SK-N-SH (cell line): Measurements from ENCODE around the gene CSKMT. TPM values are rescaled to one million over a fixed set of nuclear protein-coding genes. Genes with fewer than 3 reads are reported as not detected.

ENCODE experiments used
- CTCF ChIA-PET: fragments of 300-600, 350-600 bp; formaldehyde crosslinking; extraction: SDS; loops from one replicate; lab custom pipeline; 2021; lab: Yijun Ruan, JAX
- POLR2A ChIA-PET: fragments of 350-600 bp; sonication (Branson Sonifier 250); formaldehyde crosslinking; extraction: SDS; loops from one replicate; lab custom pipeline; 2020; ENCODE audit warnings: antibody characterized with exemption, inconsistent platforms; lab: Yijun Ruan, JAX
- DNase-seq: peaks from one replicate; pipeline ENCODE4 v3.0.0; 2012
- H2AFZ ChIP-seq: fragments of 200-600 bp; sonication (generic); 2 replicates; pipeline ENCODE4 v1.8.1; 2016; ENCODE audit warnings: antibody characterized with exemption, mild to moderate bottlenecking, low read depth
- H3F3A ChIP-seq: fragments of 200-600 bp; sonication (generic); replicated peaks from 2 replicates; pipeline ENCODE3; 2016; ENCODE audit warnings: antibody characterized with exemption, mild to moderate bottlenecking; ENCODE audit not compliant: insufficient read depth
- H3K27ac ChIP-seq, 2 experiments: fragments of 200-500 bp in 1 of 2; fragments of 200-600 bp in 1 of 2; sonication (Bioruptor generic) in 1 of 2; sonication (generic), shearing (Covaris generic) in 1 of 2; 2 replicates each; pipeline versions ENCODE4 v1.5.1 to v1.6.1; 2014 to 2016; ENCODE audit warnings: low read depth in 2 of 2, inconsistent platforms in 1 of 2, low read length in 1 of 2, mild to moderate bottlenecking in 1 of 2, mixed read lengths in 1 of 2
- H3K27me3 ChIP-seq: fragments of 200-600 bp; sonication (generic), shearing (Covaris generic); 2 replicates; pipeline ENCODE4 v1.6.1; 2016; ENCODE audit warnings: mixed run types; ENCODE audit not compliant: insufficient read depth
- H3K36me3 ChIP-seq, 2 experiments: fragments of 200-500 bp in 1 of 2; fragments of 200-600 bp in 1 of 2; sonication (Bioruptor generic) in 1 of 2; sonication (generic) in 1 of 2; replicated peaks in 1 of 2; 2 replicates each; pipeline versions ENCODE3 to v1.5.1; 2014 to 2016; ENCODE audit warnings: low read length in 1 of 2, mild to moderate bottlenecking in 1 of 2; ENCODE audit not compliant: insufficient read depth in 2 of 2, control insufficient read depth in 1 of 2
- H3K4me1 ChIP-seq, 2 experiments: fragments of 200-500 bp in 1 of 2; fragments of 200-600 bp in 1 of 2; sonication (Bioruptor generic) in 1 of 2; sonication (generic), shearing (Covaris generic) in 1 of 2; 2 replicates each; pipeline versions ENCODE4 v1.5.1 to v1.6.1; 2014 to 2016; ENCODE audit warnings: low read depth in 1 of 2, low read length in 1 of 2, mixed run types in 1 of 2; ENCODE audit not compliant: insufficient read depth in 2 of 2, control insufficient read depth in 1 of 2
- H3K4me2 ChIP-seq: fragments of 200-600 bp; sonication (generic), shearing (Covaris generic); 2 replicates; pipeline ENCODE4 v1.6.1; 2017; ENCODE audit warnings: mixed run types
- H3K4me3 ChIP-seq, 2 experiments: fragments of 200-500 bp in 1 of 2; fragments of 200-600 bp in 1 of 2; sonication (Bioruptor generic) in 1 of 2; sonication (generic), shearing (Covaris generic) in 1 of 2; 2 replicates each; pipeline versions ENCODE4 v1.5.1 to v1.8.1; 2014 to 2016; ENCODE audit warnings: low read depth in 2 of 2, inconsistent platforms in 1 of 2, low read length in 1 of 2, mild to moderate bottlenecking in 1 of 2, mixed read lengths in 1 of 2, moderate library complexity in 1 of 2
- H3K79me2 ChIP-seq: fragments of 200-600 bp; sonication (generic); 2 replicates; pipeline ENCODE4 v1.8.1; 2017; ENCODE audit warnings: mild to moderate bottlenecking; ENCODE audit not compliant: insufficient read depth
- H3K9ac ChIP-seq: fragments of 200-600 bp; sonication (generic); 2 replicates; pipeline ENCODE4 v1.6.1; 2017; ENCODE audit warnings: mixed run types
- H3K9me2 ChIP-seq: fragments of 200-600 bp; sonication (generic); 2 replicates; pipeline ENCODE4 v1.6.1; 2017; ENCODE audit warnings: mixed run types
- H3K9me3 ChIP-seq: fragments of 200-600 bp; sonication (generic); 2 replicates; pipeline ENCODE4 v1.6.1; 2017; ENCODE audit warnings: mixed run types, mild to moderate bottlenecking, moderate library complexity
- H4K20me1 ChIP-seq: fragments of 200-600 bp; sonication (generic); 2 replicates; pipeline ENCODE4 v1.6.1; 2017; ENCODE audit warnings: mild to moderate bottlenecking, mixed run types; ENCODE audit not compliant: insufficient read depth
- CHD2 ChIP-seq: fragments of 150-350 bp; IDR thresholded peaks from 2 replicates; pipeline ENCODE4 v1.6.1; 2018; ENCODE audit warnings: low read length; ENCODE audit not compliant: partially characterized antibody
- IRF3 ChIP-seq: fragments of 150-350 bp; IDR thresholded peaks from 2 replicates; pipeline ENCODE4 v1.6.1; 2016; ENCODE audit warnings: mild to moderate bottlenecking, low read depth, low read length
- MEF2A ChIP-seq: IDR thresholded peaks from 2 replicates; pipeline ENCODE4 v1.4.0; 2012; ENCODE audit warnings: low read depth, borderline replicate concordance
- NFIC ChIP-seq: IDR thresholded peaks from 2 replicates; pipeline ENCODE4 v1.4.0; 2012; ENCODE audit warnings: borderline replicate concordance
- POLR2AphosphoS5 ChIP-seq: IDR thresholded peaks from 2 replicates; pipeline ENCODE4 v1.6.1; 2012; ENCODE audit warnings: low read depth, low read length
- REST ChIP-seq: IDR thresholded peaks from 2 replicates; pipeline ENCODE4 v1.6.1; 2012; ENCODE audit warnings: mild to moderate bottlenecking, low read depth, low read length, moderate library complexity
- RFX5 ChIP-seq: IDR thresholded peaks from 2 replicates; pipeline ENCODE4 v1.6.1; 2012; ENCODE audit warnings: mild to moderate bottlenecking, improper control_type of control experiment, low read length
- ZBTB33 ChIP-seq: IDR thresholded peaks from 2 replicates; pipeline ENCODE4 v1.4.0; 2012; ENCODE audit warnings: low read depth, borderline replicate concordance
- WGBS: methylation state at CpG from one replicate; pipeline ENCODE4 v1.1.6; 2017; ENCODE audit warnings: low lambda C conversion rate; 5-methylcytosine and 5-hydroxymethylcytosine counted together
- polyA plus RNA-seq, 3 experiments: library from polyadenylated mRNA; depleted of rRNA; stranded (reverse); fragments of >200 nt; gene quantifications; 2 replicates each; pipeline ENCODE4 v1.2.3, GENCODE V29; 2012

The CSKMT gene
- polyA plus RNA-seq, 1 of the 3 experiments (the other 2 are of a cell fraction), result 11.1 TPM

GRCh38 chr11:62648185-62648966, 16.7 kb upstream of the CSKMT start:
- Histone ChIP-seq H3K27me3 (no peaks in the 10 kb centered on the region), H3F3A (peaks cover 5% of the 10 kb centered on the region), H3K27ac (no peak overlapping the region), H3K4me3 (no peak overlapping the region), H3K79me2 (peaks cover 60% of the 10 kb centered on the region), H3K4me2 (no peak overlapping the region)
- no peak for DNase-seq
- POLR2A ChIA-PET, result interaction anchor here (0.5 to 7.3 kb wide), 4 partner anchors 16 to 193 kb away, joined by 3 to 52 read pairs (median 4); partner anchors contain the start of genes C11orf98, CSKMT and TUT1
- no peak for TF ChIP-seq IRF3
- no peak for TF ChIP-seq CHD2
- no peak for TF ChIP-seq NFIC
- TF ChIP-seq RFX5, result no peak
- TF ChIP-seq REST, result no peak
- TF ChIP-seq POLR2AphosphoS5, result no peak
- TF ChIP-seq, all 33 proteins: peak for 0
- Histone ChIP-seq H4K20me1 (0 out of 2 replicates have a peak, but pooled peaks cover 5% of the 10 kb centered on the region), H3K9me2 (no peaks in the 10 kb centered on the region), H3K9me3 (no peaks in the 10 kb centered on the region), H2AFZ (no peak overlapping the region), H3K9ac (no peak overlapping the region), H3K36me3 (peaks cover 16 to 17% of the 10 kb centered on the region in 2 experiments), H3K4me1 (peaks cover 7 to 13% of the 10 kb centered on the region in 2 experiments; a peak in 2 of 4 replicates)
- WGBS, result 92% methylated on average over 8 of the region's 24 CpGs
- CTCF ChIA-PET, result interaction anchor here (1.2 to 2.4 kb wide), 6 partner anchors 36 to 254 kb away, joined by 3 to 10 read pairs (median 4); partner anchors contain the start of genes SLC3A2 and TUT1

- Histone ChIP-seq H3K27me3 (no peaks in the 10 kb centered on the region), H3K4me1 (peaks cover 7 to 13% of the 10 kb centered on the region in 2 experiments; a peak in 2 of 4 replicates), H3K9me2 (no peaks in the 10 kb centered on the region), H2AFZ (no peak overlapping the region), H3K9me3 (no peaks in the 10 kb centered on the region), H3K36me3 (peaks cover 11 to 16% of the 10 kb centered on the region in 2 experiments), H3K4me3 (no peak overlapping the region), H3F3A (peaks cover 5% of the 10 kb centered on the region), H3K27ac (no peak overlapping the region), H3K79me2 (peaks cover 55% of the 10 kb centered on the region), H3K9ac (no peak overlapping the region), H4K20me1 (0 out of 2 replicates have a peak, but pooled peaks cover 5% of the 10 kb centered on the region), H3K4me2 (no peak overlapping the region)
- CTCF ChIA-PET, result interaction anchor here (0.8 to 2.4 kb wide), 6 partner anchors 37 to 232 kb away, joined by 3 to 10 read pairs (median 4); partner anchors contain the start of genes SLC3A2 and TUT1
- POLR2A ChIA-PET, result interaction anchor here (0.7 to 7.3 kb wide), 2 partner anchors 15 to 192 kb away, joined by 3 to 52 read pairs; partner anchors contain the start of genes C11orf98 and CSKMT
- TF ChIP-seq ZBTB33, result no peak
- TF ChIP-seq REST, result no peak
- TF ChIP-seq MEF2A, result no peak
- 84% methylated on average over 2 of the region's 11 CpGs for WGBS
- DNase-seq, result no peak
Observed at GRCh38 chr11:62648967-62649364, 16.1 kb upstream of the CSKMT start.
